Right cardiac atrium (tissue), 5 donors: Measurements from ENCODE around the gene ATXN2L. TPM values are rescaled to one million over a fixed set of nuclear protein-coding genes. Genes with fewer than 3 reads are reported as not detected.
A peak's percentile ranks its signal among the peaks of the same experiment; 100 is the strongest.

Experiments used
- ATAC-seq, 2 donors: fragments of 200-7000 bp; cut with Tn5 transposase; one replicate each; pipeline versions ENCODE4 v1.8.0 to v1.9.1; 2020; ENCODE audit warnings: moderate library complexity in 2 of 2, mild to moderate bottlenecking in 1 of 2
- DNase-seq, 3 donors: peaks; one replicate each; pipeline ENCODE4 v3.0.0-alpha.2; 2020
- H3K27ac ChIP-seq: one replicate; pipeline ENCODE4 v1.5.1; 2013; ENCODE audit warnings: mild to moderate bottlenecking, low read length, control low read depth, moderate library complexity
- H3K27me3 ChIP-seq: one replicate; pipeline ENCODE4 v1.6.1; 2013; ENCODE audit not compliant: control insufficient read depth, insufficient read depth
- H3K4me1 ChIP-seq: one replicate; pipeline ENCODE4 v1.6.1; 2013; ENCODE audit warnings: low read length; ENCODE audit not compliant: control insufficient read depth, insufficient read depth
- H3K4me3 ChIP-seq: one replicate; pipeline ENCODE4 v1.5.1; 2013; ENCODE audit warnings: low read length, control low read depth
- H3K9me3 ChIP-seq: one replicate; pipeline ENCODE4 v1.6.1; 2013; ENCODE audit warnings: low read length; ENCODE audit not compliant: control insufficient read depth
- WGBS: extraction: QIAGEN DNeasy Blood & Tissue Kit; methylation state at CpG from one replicate; pipeline ENCODE4 v1.1.7; 2013; 5-methylcytosine and 5-hydroxymethylcytosine counted together
- intact Hi-C, 4 donors: fragments of 100-400 bp; cut with DNase I; formaldehyde crosslinking; loops; one replicate each; pipeline versions ENCODE4 v1.11.0 to v1.14.0; 2022 to 2023
- polyA plus RNA-seq: library from polyadenylated mRNA; stranded (reverse); fragments of 200-250 nt; gene quantifications from one replicate; pipeline ENCODE4 v1.2.3, GENCODE V29; 2013
- total RNA-seq, 4 donors: library from RNA; stranded (reverse); fragmentation: NEBNext Ultra II Directional; extraction: Animal tissue kit (Norgen Biotek cat#: 25700); gene quantifications; one replicate each; pipeline ENCODE4 v1.2.1, GENCODE V29; 2021
- donor health status: healthy with polysubstance abuse.
- donor health status: DM: no; HTN: yes; CAD: no.
- donor health status: DM: no; HTN: no; CAD: no.
- donor health status: DM: no; HTN: yes; CAD: no; lungs with severe emphysema.
- donor health status: DM: yes; HTN: yes; CAD: no.

ATXN2L gene
- total and polyA plus RNA-seq, 5 donors = 40.1 to 59.8 (median 57.8) TPM

- H3K4me1 ChIP-seq = no peaks in the 10 kb centered on the region
- intact Hi-C loops = loop anchor here in 2 of 4 donors (10.0 kb wide), 1 partner anchor 71 kb away; no protein-coding TSS in a partner anchor
- 88% methylated on average over 18 of the region's 18 CpGs for WGBS
- no peak overlapping the region for H3K27ac ChIP-seq
- H3K27me3 ChIP-seq = no peaks in the 10 kb centered on the region
- ATAC-seq (peak in 1 of 2 donors; percentile 34), DNase-seq (peak in 1 of 3 donors; percentile 49)
- no peak overlapping the region for H3K4me3 ChIP-seq
- H3K9me3 ChIP-seq = no peaks in the 10 kb centered on the region
These were observed 50.9 kb downstream of the ATXN2L start for GRCh38 chr16:28873543-28874201.

GRCh38 chr16:28874406-28874805 lies 51.6 kb downstream of the ATXN2L start:
- Histone ChIP-seq H3K4me1 (no peaks in the 10 kb centered on the region), H3K27ac (no peak overlapping the region), H3K27me3 (no peaks in the 10 kb centered on the region), H3K4me3 (no peak overlapping the region), H3K9me3 (no peaks in the 10 kb centered on the region)
- intact Hi-C loops = loop anchor here in 2 of 4 donors (10.0 kb wide), 1 partner anchor 70 kb away; no protein-coding TSS in a partner anchor
- WGBS = 92% methylated on average over 6 of the region's 6 CpGs
- DNase-seq = peak in 2 of 3 donors; percentile 33 to 46
- no peak for ATAC-seq

DNA sequence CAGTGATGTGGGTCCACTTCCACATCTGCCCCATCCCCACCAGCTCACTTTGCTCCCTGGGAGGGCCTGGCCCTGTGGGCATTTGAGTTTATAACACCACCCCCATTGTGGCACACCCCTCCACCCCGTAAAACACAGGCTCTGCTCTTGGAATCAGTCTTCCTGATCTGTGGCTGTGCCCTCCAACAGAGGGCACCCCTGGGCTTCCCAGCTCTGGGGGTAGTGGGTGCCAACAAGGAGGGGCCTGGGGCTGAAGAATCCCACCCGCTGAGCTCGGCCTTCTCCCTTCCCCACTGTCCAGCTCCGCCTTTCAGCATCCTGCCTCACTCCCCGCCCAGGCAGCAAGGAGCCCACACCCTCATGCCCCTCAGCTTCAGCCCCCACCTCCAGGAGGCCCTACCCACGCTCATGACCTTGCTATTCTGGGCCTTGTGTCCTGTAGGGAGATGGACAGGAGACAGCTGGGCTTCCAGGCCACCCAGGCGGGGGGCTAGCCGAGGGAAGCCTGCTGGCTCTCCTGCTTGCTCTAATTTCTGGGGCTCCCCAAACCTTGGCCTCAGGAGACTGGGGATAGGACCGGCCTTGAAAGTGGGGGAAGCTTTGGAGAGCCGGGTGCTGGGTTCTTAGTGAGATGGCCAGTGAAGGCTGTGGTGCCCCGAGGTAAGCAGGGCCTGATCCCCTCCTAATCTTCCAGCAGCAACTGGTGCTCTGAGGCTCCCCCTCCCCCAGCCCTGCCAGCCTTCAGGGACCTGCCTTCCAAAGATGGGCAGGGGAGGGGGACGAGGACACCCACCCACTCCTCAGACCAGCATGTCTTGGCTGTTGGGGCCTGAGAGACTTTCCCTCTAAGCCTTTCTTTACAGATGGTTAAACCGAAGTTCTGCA lies 52.6 kb downstream of the ATXN2L start:
- Histone ChIP-seq H3K4me1 (peaks cover 3% of the 10 kb centered on the region), H3K27ac (no peak overlapping the region), H3K9me3 (no peaks in the 10 kb centered on the region), H3K27me3 (no peaks in the 10 kb centered on the region), H3K4me3 (no peak overlapping the region)
- peak in 2 of 3 donors; percentile 43 to 56 for DNase-seq
- ATAC-seq = no peak
- intact Hi-C loops = loop anchor here in 2 of 4 donors (10.0 kb wide), 1 partner anchor 69 kb away; no protein-coding TSS in a partner anchor
- 51% methylated on average over 13 of the region's 13 CpGs for WGBS

GRCh38 chr16:28876019-28876659 lies 53.3 kb downstream of the ATXN2L start:
- H3K9me3 ChIP-seq = no peaks in the 10 kb centered on the region
- peaks cover 3% of the 10 kb centered on the region for H3K4me1 ChIP-seq
- DNase-seq = peak in 2 of 3 donors; percentile 27 to 42
- WGBS = 54% methylated on average over 17 of the region's 17 CpGs
- intact Hi-C loops = loop anchor here in 2 of 4 donors (10.0 kb wide), 1 partner anchor 69 kb away; no protein-coding TSS in a partner anchor
- H3K27ac ChIP-seq = no peak overlapping the region
- ATAC-seq = no peak
- H3K27me3 ChIP-seq = no peaks in the 10 kb centered on the region
- no peak overlapping the region for H3K4me3 ChIP-seq

DNA sequence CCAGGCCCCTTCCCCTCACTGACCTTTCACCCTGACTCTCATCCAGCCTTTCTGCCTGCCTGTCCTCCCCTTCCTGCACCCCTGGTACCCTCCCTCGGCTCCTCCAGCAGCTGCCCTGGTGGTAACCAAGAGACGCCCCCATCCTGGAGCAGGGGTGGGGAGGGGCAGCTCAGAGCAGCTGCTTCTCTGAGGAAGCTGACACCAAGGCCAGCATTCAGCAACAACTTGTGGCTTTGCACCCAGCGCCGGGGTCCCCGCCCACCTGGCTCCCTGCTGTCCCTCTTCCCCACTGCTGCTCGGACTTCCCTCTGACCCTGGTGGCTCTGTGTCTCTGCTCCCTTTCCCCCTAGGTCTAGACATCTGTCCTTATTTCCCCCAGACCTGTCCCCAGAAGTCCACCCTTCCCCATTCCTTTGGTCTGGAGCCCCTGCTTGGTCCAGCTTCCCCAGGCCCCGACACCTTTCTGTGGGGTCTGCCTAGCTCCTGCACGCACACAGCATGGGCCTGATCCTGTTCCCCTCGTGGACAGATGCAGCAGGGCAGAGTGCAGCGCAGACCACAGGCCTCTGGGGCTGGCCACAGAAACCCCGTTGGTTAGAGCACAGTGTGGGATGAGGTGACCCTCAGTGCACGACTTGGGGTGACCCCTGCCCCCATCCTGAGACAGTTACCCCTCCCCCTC lies 54.3 kb downstream of the ATXN2L start:
- DNase-seq (peak in 2 of 3 donors; percentile 20 to 56), ATAC-seq (no peak)
- no peaks in the 10 kb centered on the region for H3K9me3 ChIP-seq
- no peak overlapping the region for H3K27ac ChIP-seq
- no peak overlapping the region for H3K4me3 ChIP-seq
- 47% methylated on average over 12 of the region's 12 CpGs for WGBS
- intact Hi-C loops = loop anchor here in 2 of 4 donors (10.0 kb wide), 1 partner anchor 68 kb away; no protein-coding TSS in a partner anchor
- H3K27me3 ChIP-seq = no peaks in the 10 kb centered on the region
- H3K4me1 ChIP-seq = peaks cover 3% of the 10 kb centered on the region

GRCh38 chr16:28877655-28878000 lies 54.8 kb downstream of the ATXN2L start:
- ATAC-seq (no peak), DNase-seq (peak in 1 of 3 donors; percentile 14)
- no peak overlapping the region for H3K4me3 ChIP-seq
- intact Hi-C loops = loop anchor here in 2 of 4 donors (10.0 kb wide), 1 partner anchor 67 kb away; no protein-coding TSS in a partner anchor
- H3K4me1 ChIP-seq = peaks cover 3% of the 10 kb centered on the region
- H3K27me3 ChIP-seq = no peaks in the 10 kb centered on the region
- WGBS = 60% methylated on average over 2 of the region's 2 CpGs
- no peaks in the 10 kb centered on the region for H3K9me3 ChIP-seq
- H3K27ac ChIP-seq = no peak overlapping the region

DNA sequence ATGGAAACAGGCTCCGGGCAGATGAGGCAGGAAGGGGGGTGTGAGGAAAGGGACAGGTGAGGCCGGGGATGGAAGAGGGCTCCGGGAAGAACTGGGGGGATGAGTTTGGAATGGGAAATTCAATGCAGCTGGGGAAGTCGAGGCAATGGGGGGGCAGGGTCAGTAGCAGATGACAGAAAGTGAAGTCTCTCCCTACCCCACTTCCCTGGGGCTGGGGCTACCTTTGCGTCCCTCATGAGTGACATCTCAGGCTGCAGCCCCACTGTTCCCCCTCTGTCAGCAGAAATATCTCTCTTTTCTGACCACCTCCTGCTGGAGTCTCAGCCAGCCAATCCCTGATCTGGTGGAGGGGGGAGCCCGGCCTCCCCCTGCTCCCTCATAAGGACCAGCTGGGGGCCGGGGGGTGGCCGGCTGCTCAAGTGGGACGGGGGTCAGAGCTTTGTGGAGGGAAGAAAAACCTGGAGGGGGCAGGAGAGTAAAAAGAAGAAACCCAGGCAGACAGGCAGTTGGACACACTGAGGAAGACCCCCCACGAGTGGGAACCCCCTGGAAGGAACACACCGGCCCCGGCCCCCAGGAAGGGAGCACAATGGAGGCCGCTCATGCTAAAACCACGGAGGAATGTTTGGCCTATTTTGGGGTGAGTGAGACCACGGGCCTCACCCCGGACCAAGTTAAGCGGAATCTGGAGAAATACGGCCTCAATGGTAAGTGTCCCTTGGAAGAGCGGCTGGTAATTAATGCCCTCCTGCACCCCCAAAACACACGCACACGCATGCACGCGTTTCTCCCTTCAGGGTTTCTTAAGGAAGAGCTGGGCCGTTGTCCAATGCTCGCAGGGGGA lies 55.5 kb downstream of the ATXN2L start, which contains the start of gene ATP2A1:
TSS of gene ATP2A1 (plus strand) at position 406 of the 844 bp plus-strand sequence. CDS start at position 590, 184 bp downstream.
- Histone ChIP-seq H3K9me3 (no peaks in the 10 kb centered on the region), H3K27me3 (no peaks in the 10 kb centered on the region), H3K4me1 (peaks cover 3% of the 10 kb centered on the region), H3K4me3 (peak within 1 kb of the TSS; percentile 73), H3K27ac (no peak within 1 kb of the TSS)
- WGBS = 67% methylated on average over 25 of the region's 25 CpGs
- intact Hi-C loops = loop anchor here in 2 of 4 donors (10.0 kb wide), 1 partner anchor 66 kb away; no protein-coding TSS in a partner anchor
- ATAC-seq = no peak
- DNase-seq = no peak

DNA sequence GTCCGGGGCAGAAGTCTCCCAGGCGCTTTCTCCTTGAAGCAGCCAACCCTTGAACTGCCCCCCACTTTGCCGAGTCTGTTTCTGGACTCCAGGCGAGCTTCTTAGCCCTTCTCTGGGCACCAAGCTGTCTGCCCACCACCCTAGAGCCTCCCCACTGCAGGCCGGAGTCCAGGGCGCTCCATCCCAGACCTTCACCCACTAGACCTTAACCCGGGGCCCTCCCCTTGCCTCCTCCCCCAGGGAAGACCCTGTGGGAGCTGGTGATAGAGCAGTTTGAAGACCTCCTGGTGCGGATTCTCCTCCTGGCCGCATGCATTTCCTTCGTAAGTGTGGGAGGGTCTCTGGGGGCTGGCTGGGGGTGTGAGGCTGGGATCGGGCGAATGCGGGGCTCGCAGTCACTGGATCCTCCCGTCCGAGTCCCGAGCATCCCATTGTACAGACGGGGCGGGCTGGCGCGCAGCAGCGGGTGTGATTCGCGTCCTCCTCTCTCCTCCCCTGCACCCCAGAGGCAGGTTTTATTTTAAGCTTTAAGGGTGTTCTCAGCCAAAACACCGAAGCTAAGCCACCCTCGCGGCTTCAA lies 56.6 kb downstream of the ATXN2L start:
- peaks cover 3% of the 10 kb centered on the region for H3K4me1 ChIP-seq
- peak overlapping the region; percentile 73 for H3K4me3 ChIP-seq
- no peak overlapping the region for H3K27ac ChIP-seq
- no peaks in the 10 kb centered on the region for H3K9me3 ChIP-seq
- intact Hi-C loops = loop anchor here in 2 of 4 donors (10.0 kb wide), 1 partner anchor 65 kb away; no protein-coding TSS in a partner anchor
- peak in 1 of 3 donors; percentile 36 for DNase-seq
- WGBS = under 1% methylated on average over 27 of the region's 27 CpGs
- no peaks in the 10 kb centered on the region for H3K27me3 ChIP-seq
- ATAC-seq = peak; percentile 28 to 45

GRCh38 chr16:28879841-28880588 lies 57.2 kb downstream of the ATXN2L start:
- Histone ChIP-seq H3K4me1 (peaks cover 3% of the 10 kb centered on the region), H3K9me3 (no peaks in the 10 kb centered on the region), H3K27ac (no peak overlapping the region), H3K27me3 (no peaks in the 10 kb centered on the region), H3K4me3 (peak overlapping the region; percentile 73)
- DNase-seq = peak; percentile 89 to 96 (median 96)
- under 1% methylated on average over 66 of the region's 66 CpGs for WGBS
- ATAC-seq = peak; percentile 94 to 95
- intact Hi-C loops = loop anchor here in 3 of 4 donors (5.0 to 10.0 kb wide), 2 partner anchors 47 to 65 kb away; partner anchors contain the start of gene RABEP2 (in 1 of the 3)
